ENCODE data around the gene CEP350.
"Not testable (repeated sequence)": the region's sequence is repeated elsewhere in the genome, so short reads cannot be mapped to it uniquely, and the experiment has no call there.

- not testable (repeated sequence) for TF ChIP-seq POLR2A, CTCF, POLR2AphosphoS5 (IDR thresholded peaks at IDR 0.05)
These were observed 52.2 kb downstream of the CEP350 start for GRCh38 chr1:180006762-180007161.
